HCT116 (cell line): ENCODE measurements around the gene IFITM5. TPM values are rescaled to one million over a fixed set of nuclear protein-coding genes. Genes with fewer than 3 reads are reported as not detected.

ENCODE experiments used
- ATAC-seq: fragments of 200-7000 bp; cut with Tn5 transposase; 2 replicates; pipeline ENCODE4 v1.9.1; 2020; ENCODE audit warnings: mild to moderate bottlenecking, moderate library complexity
- BruUV-seq: library from RNA; stranded (reverse); fragments of 400-500 nt; replicated peaks from 2 replicates; lab custom pipeline; 2021; lab: Mats Ljungman, UMichigan
- CTCF ChIA-PET: fragments of 300-600 bp; sonication (Branson Sonifier 250); formaldehyde crosslinking; loops from one replicate; lab custom pipeline; 2021; ENCODE audit warnings: antibody characterized with exemption; lab: Charles Lee
- POLR2A ChIA-PET: fragments of 300-600, 350-600 bp; sonication (Branson Sonifier 250); formaldehyde crosslinking; loops from one replicate; lab custom pipeline; 2021; ENCODE audit warnings: antibody characterized with exemption; lab: Charles Lee
- RAD21 ChIA-PET, 2 experiments: fragments of 300-600 bp; sonication (Branson Sonifier 250); formaldehyde crosslinking; loops; one replicate each; lab custom pipeline; 2023; ENCODE audit warnings: low total read pairs in 2 of 2; ENCODE audit not compliant: uncharacterized antibody in 2 of 2, unreplicated experiment in 2 of 2, low non-redundant PET in 1 of 2; lab: Charles Lee
- DNase-seq: peaks from one replicate; pipeline ENCODE4 v3.0.0-alpha.2; 2010; ENCODE audit warnings: low read depth, low spot score
- H2AFZ ChIP-seq: fragments of 200-600 bp; shearing (Covaris generic), sonication (generic); 2 replicates; pipeline ENCODE4 v1.6.1; 2017; ENCODE audit warnings: low read depth, mixed run types, mixed read lengths, antibody characterized with exemption, low read length; ENCODE audit not compliant: poor library complexity, severe bottlenecking
- H3K27ac ChIP-seq: 2 replicates; pipeline ENCODE4 v1.5.1; 2012; ENCODE audit warnings: low read depth, low read length
- H3K27me3 ChIP-seq: fragments of 200-600 bp; sonication (generic); 2 replicates; pipeline ENCODE4 v1.6.1; 2016; ENCODE audit warnings: mixed run types, low read length, mixed read lengths; ENCODE audit not compliant: insufficient read depth
- H3K36me3 ChIP-seq, 2 experiments: fragments of 200-500 bp in 1 of 2; fragments of 200-600 bp in 1 of 2; sonication (Bioruptor generic) in 1 of 2; sonication (generic) in 1 of 2; 2 replicates each; pipeline versions ENCODE4 v1.5.1 to v1.6.1; 2014 to 2016; ENCODE audit warnings: low read length in 2 of 2, inconsistent platforms in 1 of 2, mixed read lengths in 1 of 2, mixed run types in 1 of 2; ENCODE audit not compliant: insufficient read depth in 2 of 2, control insufficient read depth in 1 of 2
- H3K4me1 ChIP-seq, 2 experiments: fragments of 200-600 bp in 1 of 2; sonication (generic) in 1 of 2; 2 replicates each; pipeline versions ENCODE4 v1.5.1 to v1.6.1; 2012 to 2017; ENCODE audit warnings: low read length in 2 of 2, inconsistent platforms in 1 of 2, mild to moderate bottlenecking in 1 of 2, mixed read lengths in 1 of 2, mixed run types in 1 of 2, moderate library complexity in 1 of 2; ENCODE audit not compliant: insufficient read depth in 2 of 2, control insufficient read depth in 1 of 2
- H3K4me2 ChIP-seq: fragments of 200-600 bp; sonication (generic); 2 replicates; pipeline ENCODE4 v1.6.1; 2017; ENCODE audit warnings: mixed run types, low read length, mixed read lengths
- H3K4me3 ChIP-seq, 2 experiments: fragments of 200-600 bp in 1 of 2; sonication (generic) in 1 of 2; replicated peaks in 1 of 2; 2 replicates each; pipeline ENCODE4 v1.5.1; 2011 to 2016; ENCODE audit warnings: low read length in 2 of 2, control low read depth in 1 of 2, low read depth in 1 of 2, mild to moderate bottlenecking in 1 of 2, mixed read lengths in 1 of 2, mixed run types in 1 of 2
- H3K79me2 ChIP-seq: fragments of 200-600 bp; sonication (generic); 2 replicates; pipeline ENCODE4 v1.6.1; 2017; ENCODE audit warnings: mild to moderate bottlenecking, mixed run types, low read length, moderate library complexity, mixed read lengths; ENCODE audit not compliant: insufficient read depth
- H3K9ac ChIP-seq: fragments of 200-600 bp; sonication (generic); 2 replicates; pipeline ENCODE4 v1.6.1; 2016; ENCODE audit warnings: low read length, mixed read lengths
- H3K9me2 ChIP-seq: fragments of 200-600 bp; sonication (generic), shearing (Covaris generic); 2 replicates; pipeline ENCODE4 v1.6.1; 2017; ENCODE audit warnings: mixed run types, mild to moderate bottlenecking, moderate library complexity; ENCODE audit not compliant: insufficient read depth
- H3K9me3 ChIP-seq, 2 experiments: fragments of 200-500 bp in 1 of 2; fragments of 200-600 bp in 1 of 2; sonication (Bioruptor generic) in 1 of 2; sonication (generic) in 1 of 2; 2 replicates each; pipeline ENCODE4 v1.6.1; 2014 to 2017; ENCODE audit warnings: low read length in 2 of 2, mixed read lengths in 2 of 2, inconsistent platforms in 1 of 2, low read depth in 1 of 2, mild to moderate bottlenecking in 1 of 2, mixed run types in 1 of 2, moderate library complexity in 1 of 2; ENCODE audit not compliant: control insufficient read depth in 1 of 2, insufficient read depth in 1 of 2
- H4K20me1 ChIP-seq: fragments of 200-600 bp; sonication (generic), shearing (Covaris generic); 2 replicates; pipeline ENCODE4 v1.6.1; 2017; ENCODE audit warnings: mixed run types, mild to moderate bottlenecking, moderate library complexity; ENCODE audit not compliant: insufficient read depth
- CBX3 ChIP-seq: IDR thresholded peaks from 2 replicates; pipeline ENCODE4 v1.6.1; 2012; ENCODE audit warnings: low read depth
- CEBPB ChIP-seq: IDR thresholded peaks from 2 replicates; pipeline ENCODE4 v1.6.1; 2012; ENCODE audit warnings: low read depth
- ELF1 ChIP-seq: IDR thresholded peaks from 2 replicates; pipeline ENCODE4 v1.6.1; 2012; ENCODE audit warnings: low read depth, borderline replicate concordance
- EZH2 ChIP-seq: fragments of 200-600 bp; sonication (generic); IDR thresholded peaks from 2 replicates; pipeline ENCODE4 v1.6.1; 2017; ENCODE audit warnings: antibody characterized with exemption, mixed run types
- JUND ChIP-seq: IDR thresholded peaks from 2 replicates; pipeline ENCODE4 v1.6.1; 2012
- POLR2A ChIP-seq: IDR thresholded peaks from 2 replicates; pipeline ENCODE4 v1.7.0; 2011; ENCODE audit warnings: borderline replicate concordance; ENCODE audit not compliant: insufficient read depth, insufficient read length; ENCODE audit errors: extremely low read depth
- RAD21 ChIP-seq: IDR thresholded peaks from 2 replicates; pipeline ENCODE4 v1.6.1; 2012; ENCODE audit warnings: low read depth, mild to moderate bottlenecking
- REST ChIP-seq: IDR thresholded peaks from 2 replicates; pipeline ENCODE4 v1.6.1; 2012; ENCODE audit warnings: low read depth
- SIN3A ChIP-seq: IDR thresholded peaks from 2 replicates; pipeline ENCODE4 v1.6.1; 2012; ENCODE audit warnings: low read depth
- SP1 ChIP-seq: IDR thresholded peaks from 2 replicates; pipeline ENCODE4 v1.6.1; 2012; ENCODE audit warnings: low read depth
- SRF ChIP-seq: IDR thresholded peaks from 2 replicates; pipeline ENCODE4 v1.6.1; 2012; ENCODE audit warnings: low read depth
- ZFX ChIP-seq: fragments of 450-650 bp; IDR thresholded peaks from 2 replicates; pipeline ENCODE4 v1.6.1; 2017
- intact Hi-C: fragments of 100-400 bp; cut with micrococcal nuclease; formaldehyde crosslinking; loops from 2 replicates; pipeline ENCODE4 v1.10.0; 2022
- total RNA-seq: library from RNA; stranded (reverse); gene quantifications from one replicate; pipeline ENCODE4 v1.2.1, GENCODE V29; 2021; ENCODE audit not compliant: unreplicated experiment

IFITM5 gene
- total RNA-seq, 1 experiment from 2014 or later = not detected

GRCh38 chr11:276219-276618, 23.1 kb downstream of the IFITM5 start:
- no peaks in the 10 kb centered on the region for H3K36me3 ChIP-seq
- H3K4me3 ChIP-seq = no peak overlapping the region
- H3K27me3 ChIP-seq = no peaks in the 10 kb centered on the region
- no peaks in the 10 kb centered on the region for H3K9me2 ChIP-seq
- no peaks in the 10 kb centered on the region for H3K79me2 ChIP-seq
- no peaks in the 10 kb centered on the region for H4K20me1 ChIP-seq
- no peak overlapping the region for H2AFZ ChIP-seq
- RAD21 ChIA-PET = no interaction called here
- no TSS peak for BruUV-seq
- H3K4me1 ChIP-seq = no peaks in the 10 kb centered on the region
- no peaks in the 10 kb centered on the region for H3K9me3 ChIP-seq
- no peak overlapping the region for H3K27ac ChIP-seq
- TF ChIP-seq POLR2A (no peak), REST (no peak), EZH2 (no peak), RAD21 (no peak), SIN3A (no peak), SP1 (no peak), CEBPB (no peak), ZFX (no peak), CBX3 (no peak), JUND (no peak), ELF1 (no peak), SRF (no peak)
- POLR2A ChIA-PET = no interaction called here
- CTCF ChIA-PET = interaction anchor here (0.6 kb wide), 1 partner anchor 80 kb away, joined by 3 read pairs; no protein-coding TSS in a partner anchor
- no peak overlapping the region for H3K4me2 ChIP-seq
- no peak for ATAC-seq
- no peak overlapping the region for H3K9ac ChIP-seq
- DNase-seq = no peak
- intact Hi-C loops = no loop called here
